Breast epithelium (tissue), 3 donors: ENCODE results near the gene UNK.

Source experiments
- CTCF ChIP-seq, 3 donors: fragments of 450-650 bp; IDR thresholded peaks; one replicate each; pipeline ENCODE4 v1.5.1; 2016 to 2017; ENCODE audit warnings: antibody characterized with exemption in 3 of 3, mild to moderate bottlenecking in 3 of 3, moderate library complexity in 3 of 3
- POLR2A ChIP-seq: fragments of 450-650 bp; IDR thresholded peaks from one replicate; pipeline ENCODE4 v1.6.1; 2016; ENCODE audit warnings: antibody characterized with exemption, mild to moderate bottlenecking, moderate library complexity

GRCh38 chr17:75776386-75777295 is 8.0 kb upstream of the UNK start:
- TF ChIP-seq CTCF (IDR thresholded peaks at IDR 0.05) (no peak), POLR2A (peak; percentile 19)
